Erythroblast (primary cell): ENCODE measurements around the gene RERE.

ENCODE experiments used
- DNase-seq, 2 experiments: peaks; one replicate each; lab custom pipeline; 2025; lab: John Stamatoyannopoulos, UW
- GATA1 ChIP-seq: IDR thresholded peaks from 2 replicates; pipeline ENCODE4 v1.6.1; 2011; ENCODE audit warnings: low read depth, mild to moderate bottlenecking, control low read depth, low read length, moderate library complexity
- POLR2A ChIP-seq: IDR thresholded peaks from 2 replicates; pipeline ENCODE4 v1.6.1; 2011; ENCODE audit warnings: mild to moderate bottlenecking, low read length

Gene RERE

DNA sequence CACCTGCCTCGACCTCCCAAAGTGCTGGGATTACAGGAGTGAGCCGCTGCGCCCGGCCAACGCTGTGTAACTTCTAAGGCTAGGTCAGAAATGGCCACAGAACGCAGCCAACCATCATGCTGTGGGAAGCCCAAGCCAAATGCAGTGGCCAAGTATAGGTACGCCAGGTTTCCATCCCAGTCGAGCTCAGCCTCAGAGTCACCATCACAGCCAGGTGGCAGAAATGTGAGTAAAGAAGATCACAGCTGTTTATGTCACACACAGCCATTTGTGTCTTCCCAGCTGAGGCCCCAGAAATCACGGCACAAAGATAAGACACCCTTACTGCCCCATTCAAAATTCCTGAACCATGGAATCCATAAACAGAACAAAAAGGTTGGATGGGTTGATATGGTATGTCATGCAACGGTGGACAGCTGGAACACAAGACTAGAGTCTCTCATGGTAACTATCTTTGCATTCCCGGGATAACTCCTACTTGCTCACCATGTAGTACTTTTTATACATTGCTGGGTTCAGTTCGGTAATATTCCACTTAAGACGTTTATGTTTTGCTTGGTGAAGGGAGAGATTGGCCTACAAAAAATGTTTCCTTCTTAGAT lies 415.2 kb downstream of the RERE start:
- DNase-seq = no peak
- TF ChIP-seq GATA1 = no peak

DNA sequence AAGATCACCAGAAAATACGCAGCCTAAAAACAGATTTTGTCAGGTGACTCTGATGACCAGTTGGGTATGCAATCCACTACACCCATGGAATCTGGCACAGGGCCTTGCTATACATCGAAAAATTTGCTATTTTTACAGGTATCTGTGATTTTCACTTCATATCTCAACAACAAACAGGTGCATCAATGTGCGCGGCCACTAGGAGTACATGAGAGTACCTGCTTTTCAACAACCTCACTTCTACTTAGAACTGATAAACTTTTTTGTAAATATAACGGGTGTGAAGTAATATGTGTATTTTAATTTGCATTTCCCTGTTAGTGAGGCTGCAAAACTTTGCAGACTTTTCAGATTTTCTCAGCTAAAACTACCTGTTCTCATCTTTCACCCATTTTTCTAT lies 418.8 kb downstream of the RERE start:
- TF ChIP-seq POLR2A = no peak
- no peak for TF ChIP-seq GATA1
- no peak for DNase-seq

DNA sequence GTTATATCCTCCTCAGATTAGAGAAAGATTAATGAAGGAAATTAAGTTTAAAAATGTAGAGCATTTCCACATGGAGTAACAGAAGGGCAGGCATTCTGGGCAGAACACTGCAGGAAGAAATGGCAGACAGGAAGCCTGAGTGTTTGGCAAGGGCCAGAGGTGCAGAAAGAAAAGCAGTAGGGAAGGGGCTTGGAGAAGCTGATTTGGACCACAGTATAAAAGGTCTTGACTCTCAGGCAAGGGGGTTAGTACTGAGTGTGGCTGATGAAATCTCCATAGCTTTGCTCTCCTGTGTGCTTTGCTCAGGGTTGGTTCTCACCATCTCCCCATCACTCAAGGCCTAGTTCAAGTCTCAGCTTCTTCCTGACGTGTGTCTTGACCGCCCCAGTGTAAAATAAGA lies 419.4 kb downstream of the RERE start:
- TF ChIP-seq GATA1 = no peak
- TF ChIP-seq POLR2A = no peak
- no peak for DNase-seq

DNA sequence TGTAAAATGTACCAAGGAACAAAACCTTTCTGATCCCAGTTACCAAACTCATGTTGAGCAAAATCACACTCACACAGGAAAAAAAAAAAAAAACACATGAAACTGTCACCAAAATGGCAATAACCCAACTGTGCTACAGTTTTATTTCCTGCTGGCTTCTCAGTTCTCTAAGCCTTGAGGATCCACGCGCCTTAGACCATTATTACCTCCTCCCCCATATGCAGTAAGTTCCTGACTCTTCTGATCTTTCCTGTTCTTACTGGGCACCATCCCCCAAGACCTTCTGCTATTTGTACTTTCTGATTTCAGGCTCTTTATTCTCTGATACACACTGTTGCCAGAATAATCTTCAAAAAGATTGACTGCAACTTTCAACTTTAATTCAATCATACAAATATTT lies 419.9 kb downstream of the RERE start:
- no peak for DNase-seq
- TF ChIP-seq POLR2A = no peak
- no peak for TF ChIP-seq GATA1

DNA sequence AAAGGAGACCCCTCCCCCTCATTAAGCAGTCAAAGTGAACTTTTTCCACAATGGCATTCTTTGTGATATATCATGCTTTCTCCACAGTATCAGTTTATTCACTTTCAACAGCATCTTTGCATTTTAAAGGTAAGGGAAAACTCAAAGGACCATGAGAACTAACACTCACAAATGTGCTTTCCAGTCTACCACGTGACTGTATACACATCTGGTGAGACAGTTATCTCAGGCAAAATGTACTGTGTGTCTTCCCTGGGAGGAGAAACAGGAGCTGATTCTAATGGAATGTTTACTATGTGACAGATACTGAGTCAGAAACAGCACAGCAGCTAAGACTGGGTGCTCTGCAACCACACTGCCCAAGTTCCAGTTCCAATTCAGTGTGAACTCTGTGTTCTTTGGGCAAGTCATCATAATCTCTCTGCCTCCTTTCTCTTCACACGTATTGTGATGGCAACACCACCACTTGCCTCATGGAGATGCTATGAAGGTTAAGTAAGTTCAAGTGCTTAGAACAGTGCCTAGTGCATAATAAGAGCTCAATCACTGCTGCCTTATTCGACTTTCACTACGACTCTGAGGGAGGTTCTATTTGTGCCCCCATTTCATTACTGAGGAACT lies 420.5 kb downstream of the RERE start:
- TF ChIP-seq GATA1 (no peak), POLR2A (no peak)
- DNase-seq = no peak

DNA sequence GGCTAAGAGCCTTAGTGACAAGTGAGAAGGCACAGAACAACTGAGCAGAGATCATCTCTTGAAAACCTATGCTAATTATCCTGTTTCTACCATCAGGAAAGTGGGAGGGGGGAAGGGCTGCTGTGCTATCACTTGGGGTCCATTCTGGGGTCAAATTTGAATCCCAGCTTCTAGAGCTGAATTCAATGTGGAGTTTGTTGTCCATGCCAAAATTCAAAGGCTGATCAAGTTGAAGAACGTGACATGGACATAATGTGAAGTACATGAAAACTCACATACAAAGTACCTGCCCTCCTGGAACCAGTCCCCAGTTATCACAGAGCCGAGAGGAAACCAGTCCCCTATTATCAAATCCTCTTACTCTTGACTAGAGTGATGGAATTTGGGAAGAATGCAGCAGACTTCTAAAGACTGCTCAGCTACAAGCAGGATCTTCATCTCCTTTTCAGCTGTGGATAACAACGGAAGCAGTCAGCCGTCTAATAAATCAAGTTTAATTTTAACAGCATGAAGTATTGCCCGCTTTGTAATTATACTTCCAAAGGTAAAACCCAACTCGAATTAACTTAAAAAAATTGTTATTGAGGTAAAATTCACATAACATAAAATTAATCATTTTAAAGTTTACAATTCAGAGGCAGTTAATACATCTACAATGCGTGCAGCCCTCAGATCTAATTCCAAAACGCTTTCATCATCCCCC lies 421.2 kb downstream of the RERE start:
- no peak for TF ChIP-seq POLR2A
- TF ChIP-seq GATA1 = no peak
- DNase-seq = no peak

DNA sequence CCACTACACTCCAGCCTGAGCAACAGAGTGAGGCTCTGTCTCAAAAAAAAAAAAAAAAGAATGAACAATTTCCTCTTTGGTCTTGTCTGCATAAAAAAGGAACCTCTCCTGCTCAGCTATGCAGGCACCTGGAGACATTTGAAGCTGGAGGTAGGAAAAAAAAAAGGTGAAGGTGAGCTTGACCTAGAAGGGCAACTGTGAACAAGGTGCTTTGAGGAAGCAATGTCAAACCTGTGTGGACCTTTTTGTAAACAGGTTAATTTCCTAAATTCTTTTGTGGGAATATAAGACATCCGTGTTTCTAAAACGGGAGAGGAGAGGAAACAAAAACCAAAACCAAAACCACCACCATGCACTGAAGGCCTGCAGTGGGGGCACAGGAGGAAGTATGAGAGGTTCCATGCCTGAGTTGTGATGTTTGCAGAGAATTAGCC lies 422.0 kb downstream of the RERE start:
- DNase-seq = no peak

DNA sequence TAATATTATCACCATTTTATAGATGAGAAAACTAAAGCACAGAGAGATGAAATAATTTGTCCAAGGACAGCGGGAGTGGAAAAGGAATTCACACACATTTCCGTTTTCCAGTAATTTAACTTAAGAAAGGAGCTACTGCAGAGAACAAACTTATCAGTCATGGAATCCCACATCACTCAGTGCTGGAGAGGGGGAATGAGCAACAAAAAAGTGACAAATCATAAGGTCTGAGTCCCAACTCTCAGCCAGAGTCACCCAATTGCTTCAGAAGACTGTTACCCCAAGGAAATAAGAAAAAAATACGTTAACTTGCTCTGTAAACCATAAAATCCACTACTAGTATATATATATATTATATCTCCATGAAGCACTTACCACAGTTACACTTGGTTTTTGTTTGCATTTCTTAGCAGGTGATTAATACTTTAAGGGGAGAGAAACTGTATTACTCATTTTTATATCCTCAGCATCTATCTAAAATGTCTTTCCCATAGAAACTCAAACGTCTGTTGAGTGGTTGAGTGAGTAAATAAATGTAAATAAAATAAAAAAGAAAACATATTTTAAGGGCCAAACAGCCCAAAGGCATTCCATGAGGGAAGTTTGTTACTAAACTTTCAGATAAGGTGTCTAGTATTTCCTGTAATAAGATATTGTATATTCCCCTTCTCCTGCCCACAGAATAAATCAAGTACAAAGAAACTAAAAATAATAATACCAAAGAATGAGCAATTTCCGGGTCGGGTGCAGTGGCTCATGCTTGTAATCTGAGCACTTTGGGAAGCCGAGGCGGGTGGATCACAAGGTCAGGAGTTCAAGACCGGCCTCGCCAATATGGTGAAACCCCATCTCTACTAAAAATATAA lies 422.8 kb downstream of the RERE start:
- TF ChIP-seq POLR2A (no peak), GATA1 (no peak)
- no peak for DNase-seq

More for the DNA sequence above, 422.0 kb downstream of the RERE start:
- TF ChIP-seq POLR2A = no peak
- no peak for TF ChIP-seq GATA1

DNA sequence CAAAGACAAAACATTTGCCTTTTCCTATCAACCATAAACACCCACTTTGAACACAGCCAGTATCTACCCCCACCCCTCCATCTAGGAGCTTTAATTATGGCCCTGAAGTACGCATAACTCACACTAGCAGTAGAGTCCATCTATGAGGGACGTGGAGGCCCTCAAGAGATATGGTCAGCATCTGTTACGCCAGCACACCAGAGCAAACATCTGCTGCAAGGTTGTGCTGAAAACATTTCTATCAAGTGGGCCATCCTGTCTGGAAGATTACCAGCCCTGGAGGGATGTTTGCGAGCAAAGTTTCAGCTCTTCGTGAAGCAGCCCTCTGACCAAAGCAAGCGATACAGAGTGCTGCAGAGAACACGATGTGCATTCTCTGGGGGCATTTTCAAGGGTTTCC lies 424.9 kb downstream of the RERE start:
- peak in 1 of 2 experiments; percentile 16 for DNase-seq
- TF ChIP-seq POLR2A (no peak), GATA1 (no peak)

DNA sequence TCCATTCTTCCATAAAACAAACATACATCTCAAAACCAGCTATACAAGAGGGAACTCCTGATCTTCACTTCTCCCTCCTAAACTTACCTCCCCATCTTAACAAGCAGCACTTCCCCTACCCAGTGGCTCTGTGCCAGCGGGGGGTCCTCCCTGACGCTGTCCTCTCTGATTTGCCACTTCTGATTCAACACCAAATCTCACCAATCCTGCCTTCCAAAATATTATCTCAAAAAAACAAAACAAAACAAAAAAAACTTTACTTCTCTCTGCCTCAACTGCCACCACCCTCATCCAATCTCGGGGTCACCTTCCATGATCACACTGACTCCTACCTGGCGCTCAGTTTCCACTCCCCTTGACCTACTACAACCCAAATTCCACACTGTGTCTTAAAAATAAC lies 426.7 kb downstream of the RERE start:
- TF ChIP-seq GATA1 (no peak), POLR2A (no peak)
- DNase-seq = no peak

DNA sequence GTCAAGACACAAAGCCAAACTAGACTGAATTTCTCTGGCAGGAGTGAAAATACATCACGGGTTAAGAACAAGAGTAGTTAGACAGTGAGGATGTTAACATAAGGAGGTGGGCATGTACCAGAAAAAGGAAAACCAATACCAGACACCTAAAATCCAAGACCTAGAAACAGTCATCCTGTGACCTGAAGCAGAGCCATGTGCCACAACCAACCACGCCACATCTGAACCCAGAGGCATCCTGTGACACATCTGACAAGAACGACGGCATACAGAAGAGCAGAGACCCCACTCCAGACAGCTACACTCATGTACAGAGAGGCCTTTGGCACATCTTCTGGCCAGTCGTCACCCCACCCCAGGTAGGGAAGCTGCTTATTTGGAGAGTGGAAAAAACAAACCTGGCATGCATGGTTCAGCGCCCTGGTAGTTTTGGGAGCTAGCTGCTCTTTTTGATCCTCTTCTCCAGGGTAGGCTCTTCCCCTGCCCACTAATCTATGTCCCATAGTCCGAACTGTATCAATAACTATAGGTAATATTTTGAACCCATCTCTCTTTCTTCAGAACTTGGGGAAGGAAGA lies 427.4 kb downstream of the RERE start:
- no peak for DNase-seq
- TF ChIP-seq GATA1 = no peak
- TF ChIP-seq POLR2A = no peak

DNA sequence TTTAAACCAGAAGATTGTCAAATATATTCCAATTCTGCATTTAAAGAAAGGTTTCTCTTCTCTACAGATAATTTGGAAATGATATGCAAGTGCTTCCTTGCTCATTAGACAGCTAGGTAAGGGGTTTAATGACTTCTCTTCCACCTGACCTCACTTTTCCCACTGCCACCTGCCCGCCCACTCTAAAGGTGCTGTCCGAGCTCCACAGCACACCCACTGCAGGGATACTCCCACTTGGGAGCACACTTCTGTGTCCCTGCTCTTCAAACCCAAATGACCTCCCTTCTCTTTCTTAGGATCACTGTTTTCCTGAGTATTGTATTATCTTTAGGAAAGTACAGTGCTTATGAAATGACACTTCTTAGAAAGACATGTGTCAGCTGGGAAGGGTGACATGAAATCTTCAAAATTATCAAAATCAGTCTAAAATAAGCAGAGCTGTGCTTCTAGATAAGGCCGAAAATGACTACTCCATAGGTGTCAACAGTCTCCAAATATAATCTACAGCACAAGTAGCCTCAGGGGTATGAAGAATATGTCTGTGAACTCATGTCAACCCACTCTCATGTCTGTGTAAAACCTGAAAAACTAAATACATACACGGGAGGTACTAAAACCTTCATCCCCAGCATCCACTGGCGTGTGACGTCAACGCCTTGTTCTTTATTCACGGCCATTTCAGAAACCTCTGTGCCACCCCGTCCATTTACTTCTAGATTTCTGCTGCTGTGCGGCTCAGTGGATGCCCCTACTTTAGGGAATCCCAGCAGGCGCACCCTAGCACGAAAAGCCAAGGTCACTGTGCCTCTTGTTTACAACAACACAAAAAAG lies 428.5 kb downstream of the RERE start:
- TF ChIP-seq POLR2A (no peak), GATA1 (no peak)
- DNase-seq = peak; percentile 57 to 77

DNA sequence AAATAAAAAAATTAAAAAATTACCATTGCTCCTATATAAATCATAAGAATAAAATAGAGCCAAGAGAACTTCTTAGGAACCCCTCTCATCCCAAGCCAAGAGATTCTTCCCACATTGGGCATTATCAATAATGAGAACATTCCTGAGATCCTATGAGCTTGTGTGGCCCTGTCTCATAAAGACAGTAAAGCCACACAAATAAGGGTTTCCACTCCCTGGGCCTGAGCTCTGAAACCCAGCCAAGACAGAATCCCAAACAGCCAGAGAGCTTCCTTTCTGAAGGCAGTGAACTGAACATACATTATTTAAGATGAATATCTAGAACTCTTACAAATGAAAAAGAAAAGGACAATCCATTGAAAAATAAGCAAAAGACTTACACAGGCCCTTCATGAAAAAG lies 431.2 kb downstream of the RERE start:
- no peak for DNase-seq
- TF ChIP-seq GATA1 (no peak), POLR2A (no peak)

DNA sequence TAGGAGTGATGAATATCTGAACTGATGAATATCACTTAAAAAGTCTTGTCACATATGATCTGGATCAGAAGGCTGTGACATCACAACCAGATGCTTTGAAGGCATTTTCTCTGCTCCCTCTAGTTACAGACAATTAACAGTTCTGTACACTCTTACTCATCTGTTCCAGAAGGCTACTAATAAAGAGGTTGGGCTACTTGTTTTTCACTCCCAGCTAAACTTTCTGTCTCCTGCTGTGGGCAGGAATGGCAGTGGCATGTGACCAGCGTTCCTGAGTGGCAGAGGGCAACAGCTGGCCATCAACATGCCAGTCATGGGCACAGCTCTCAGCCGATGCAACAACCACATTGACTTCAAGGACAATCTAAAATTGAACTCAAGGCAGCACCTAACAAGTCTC lies 432.9 kb downstream of the RERE start:
- DNase-seq = no peak
- TF ChIP-seq POLR2A = no peak
- no peak for TF ChIP-seq GATA1
